Activated CD8-positive, alpha-beta memory T cell treated with anti-CD3 and anti-CD28 coated beads for 48 hours (primary cell): ENCODE measurements around the gene ELN.

Source experiments
- DNase-seq, 3 experiments: peaks; one replicate each; pipeline ENCODE4 v3.0.0-alpha.2; 2020; ENCODE audit warnings: low read depth in 2 of 3, low spot score in 2 of 3

ELN gene

GRCh38 chr7:74023092-74023536 is 4.9 kb upstream of the ELN start:
- DNase-seq: no peak

GRCh38 chr7:74023786-74024185 is 4.2 kb upstream of the ELN start:
- no peak for DNase-seq

DNA sequence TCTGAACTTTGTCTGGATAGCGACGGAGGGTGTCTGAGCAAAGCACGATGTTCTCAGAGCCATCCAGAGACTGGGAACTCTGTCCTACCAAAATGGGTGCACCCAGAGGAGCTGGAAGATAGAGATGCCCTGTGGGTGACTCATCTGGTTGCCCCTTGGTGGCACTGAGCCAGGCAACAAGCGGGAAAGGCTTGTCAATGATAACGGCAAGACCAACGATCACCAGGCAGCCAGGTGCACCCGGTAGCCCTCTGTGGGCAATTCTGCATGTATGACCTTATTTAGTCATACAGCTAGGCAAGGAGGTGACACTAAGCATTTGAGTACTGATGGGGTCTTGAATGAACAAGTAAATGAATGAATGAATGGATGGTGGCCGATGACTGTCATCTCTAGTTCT is 2.8 kb upstream of the ELN start:
- DNase-seq: no peak

DNA sequence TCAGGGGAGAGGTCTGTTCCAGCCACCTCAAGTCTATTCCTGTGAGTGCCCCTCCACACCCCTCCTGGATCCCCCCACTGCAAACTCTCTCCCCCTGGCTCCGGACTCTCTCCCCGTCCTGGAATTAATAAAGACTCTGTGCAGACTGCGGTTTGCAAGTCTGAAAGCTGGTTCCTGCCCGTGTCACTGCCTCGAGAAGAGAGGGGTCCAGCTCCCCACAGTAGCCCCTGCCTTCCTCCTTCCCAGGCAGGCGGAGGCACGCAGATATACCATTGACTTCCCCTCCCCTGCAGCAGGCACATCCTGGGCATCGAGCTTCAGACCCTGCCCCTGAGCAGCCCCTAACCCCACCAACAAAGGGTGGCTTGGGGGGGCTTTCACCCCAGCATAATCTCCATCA is 2.2 kb upstream of the ELN start:
- DNase-seq: no peak

DNA sequence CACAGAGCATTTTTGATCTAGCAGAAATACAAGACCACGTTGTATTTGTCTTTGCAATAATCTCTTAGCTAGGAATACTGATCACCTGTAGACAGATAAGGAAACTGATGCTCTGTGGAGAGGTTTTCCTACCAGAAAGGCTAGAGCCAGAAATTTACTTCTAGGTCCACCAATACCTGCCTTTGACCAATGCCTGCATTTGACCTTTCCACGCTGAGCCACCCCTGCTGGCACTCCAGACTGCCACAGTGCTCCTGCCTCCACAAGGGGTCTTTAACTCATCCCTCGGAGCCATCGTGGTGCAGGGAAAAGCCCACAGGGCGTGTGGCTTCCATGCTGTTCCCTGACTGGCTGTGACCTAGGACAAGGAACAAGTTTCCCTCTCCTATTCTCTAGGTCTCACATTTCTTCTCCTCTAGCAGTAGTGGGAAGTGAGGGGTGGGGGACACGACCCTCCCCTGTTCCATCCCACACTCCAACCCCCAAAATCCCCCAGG is 1.5 kb upstream of the ELN start:
- no peak for DNase-seq

DNA sequence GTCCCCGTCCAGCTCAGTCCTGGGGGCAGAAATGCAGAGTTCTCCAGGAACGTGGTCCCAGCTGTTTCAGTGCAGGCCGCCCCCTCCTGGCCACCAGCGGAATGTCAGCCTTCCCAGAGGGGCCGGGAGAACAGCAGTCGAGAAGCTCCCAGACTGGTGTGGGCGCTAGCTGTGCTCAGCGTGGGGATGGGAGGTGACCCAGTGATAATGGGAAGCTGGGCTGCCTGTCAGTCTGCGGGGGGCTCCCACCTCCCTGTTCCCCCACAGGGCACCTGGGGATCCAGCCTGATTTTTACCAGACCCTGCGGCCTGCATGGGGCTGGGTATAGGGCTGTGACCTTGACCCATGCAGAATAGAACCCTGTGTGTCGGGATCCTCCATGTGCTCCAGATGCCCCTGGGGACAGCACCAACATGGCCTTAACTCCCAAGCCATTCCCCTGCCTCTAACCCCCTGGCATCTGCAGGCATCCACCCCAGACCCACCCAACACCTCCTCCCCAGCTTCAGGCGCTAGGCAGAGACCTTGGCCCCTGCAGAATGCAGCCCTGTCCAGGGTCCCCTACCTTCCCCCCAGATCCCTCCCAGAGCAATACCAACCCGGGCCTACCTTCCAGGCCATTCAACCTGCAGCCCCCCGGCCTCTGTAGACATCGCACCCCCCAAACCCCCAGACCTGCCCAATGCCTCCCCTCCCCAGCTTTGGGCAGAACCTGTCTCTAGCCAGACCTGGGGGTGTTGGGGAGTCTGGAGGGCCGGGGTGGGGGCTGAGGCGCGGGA is 880 bp upstream of the ELN start:
- peak; percentile 23 to 57 (median 54) for DNase-seq

DNA sequence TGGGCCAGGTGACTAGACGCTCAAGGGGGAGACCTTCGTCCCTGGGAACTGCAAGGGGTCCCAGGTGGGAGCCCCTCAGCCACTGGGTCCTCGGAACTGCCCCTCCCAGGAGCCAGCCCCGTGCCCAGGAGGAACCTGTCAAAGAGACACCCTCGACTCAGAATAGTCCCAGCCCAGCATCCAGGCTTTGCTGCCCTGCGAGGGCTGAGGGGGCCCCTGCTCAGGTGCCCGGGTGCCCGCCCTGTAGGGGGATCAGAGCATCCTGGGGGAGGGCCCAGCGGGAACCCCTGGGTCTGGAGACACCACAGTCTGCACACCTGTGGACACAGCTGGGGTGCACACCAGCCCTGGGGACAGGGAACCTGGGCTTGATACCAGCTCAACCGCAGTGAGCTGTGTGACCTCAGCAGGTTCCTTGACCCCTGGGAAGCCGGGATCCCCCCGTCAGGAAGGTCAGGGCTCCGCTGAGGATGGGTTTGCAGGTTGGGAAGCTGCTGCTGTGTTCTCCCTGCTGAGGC is 407 bp downstream of the ELN start:
- no peak for DNase-seq

GRCh38 chr7:74029089-74029785 is 1.3 kb downstream of the ELN start:
- DNase-seq: no peak

DNA sequence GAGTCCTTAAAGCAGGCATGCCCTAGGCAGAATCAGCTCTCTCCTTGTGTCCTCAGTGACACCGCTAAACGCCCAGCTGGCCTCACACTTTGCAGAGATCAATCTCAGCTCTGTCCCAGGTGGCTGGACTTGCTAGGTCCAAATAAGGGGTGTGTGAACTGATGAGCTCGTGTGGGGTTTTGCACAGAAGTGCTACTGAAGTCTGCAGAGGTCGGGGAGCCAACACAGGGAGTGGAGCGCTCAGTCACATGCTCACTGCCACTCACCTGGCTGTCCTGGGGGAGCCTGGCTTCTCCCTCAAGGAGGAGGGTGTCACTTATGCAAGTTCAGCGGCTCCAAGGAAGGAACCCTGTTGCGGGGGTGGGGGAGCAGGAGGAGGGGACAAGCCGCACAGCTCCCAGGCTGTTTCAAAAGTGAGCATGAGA is 2.0 kb downstream of the ELN start:
- no peak for DNase-seq

GRCh38 chr7:74030861-74031260 is 2.9 kb downstream of the ELN start:
- DNase-seq: no peak

GRCh38 chr7:74031403-74032190 is 3.6 kb downstream of the ELN start:
- DNase-seq: no peak

DNA sequence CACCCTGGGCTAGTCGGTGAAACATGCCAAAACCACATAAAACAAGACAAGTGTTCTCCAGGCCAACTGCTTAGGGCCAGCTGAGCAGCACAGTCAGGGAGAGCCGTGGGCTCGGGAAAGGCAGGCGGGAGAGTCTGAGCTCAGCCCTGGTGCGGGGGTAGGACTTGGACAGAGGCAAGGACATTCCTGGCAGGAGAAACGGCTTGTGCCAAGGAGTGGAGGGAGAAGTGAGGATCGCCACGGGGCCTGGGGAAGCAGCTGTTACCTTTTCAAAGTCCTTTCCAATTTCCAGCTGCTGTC is 4.2 kb downstream of the ELN start:
- DNase-seq: no peak

DNA sequence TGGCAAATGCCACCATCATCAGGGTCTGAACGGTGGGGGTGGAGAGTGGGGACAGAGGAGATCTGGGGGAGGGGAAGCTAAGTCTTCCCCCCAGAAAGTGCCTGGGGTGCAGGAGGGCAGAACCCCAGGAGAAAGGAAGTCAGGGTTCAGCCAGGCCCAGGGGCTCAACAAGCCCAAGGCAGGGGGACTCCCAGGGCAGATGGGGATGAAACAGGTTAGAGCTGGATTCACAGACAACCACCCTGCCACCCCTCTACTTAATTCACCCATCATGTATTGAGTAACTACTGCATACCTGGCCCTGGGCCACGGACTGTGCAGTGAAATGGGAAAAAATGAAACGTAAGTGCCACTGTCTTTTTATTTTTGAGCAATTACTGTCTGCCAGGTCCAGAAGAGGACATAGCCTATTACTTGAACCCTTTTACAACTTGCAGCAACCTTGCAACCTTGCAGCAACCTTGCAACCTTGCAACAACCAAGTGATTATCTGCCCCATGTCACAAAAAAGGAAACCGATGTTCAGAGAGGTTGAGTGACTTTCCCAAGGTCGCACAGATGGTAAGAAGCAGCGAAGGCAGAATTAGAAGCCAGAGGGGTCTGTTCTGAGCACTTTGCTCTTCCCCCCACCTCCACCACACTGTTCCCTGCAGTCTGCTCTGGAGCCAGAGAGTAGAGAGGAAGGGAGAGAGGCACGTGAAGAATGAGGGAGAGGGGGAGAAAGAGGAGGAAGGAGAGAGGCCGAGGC is 4.8 kb downstream of the ELN start:
- DNase-seq: no peak

- DNase-seq: no peak
These were observed 5.7 kb downstream of the ELN start for GRCh38 chr7:74033372-74034311.

- DNase-seq: no peak
These were observed 9.6 kb downstream of the ELN start for GRCh38 chr7:74037609-74038008.

- DNase-seq: no peak
These were observed 10.4 kb downstream of the ELN start for GRCh38 chr7:74038194-74038961.

DNA sequence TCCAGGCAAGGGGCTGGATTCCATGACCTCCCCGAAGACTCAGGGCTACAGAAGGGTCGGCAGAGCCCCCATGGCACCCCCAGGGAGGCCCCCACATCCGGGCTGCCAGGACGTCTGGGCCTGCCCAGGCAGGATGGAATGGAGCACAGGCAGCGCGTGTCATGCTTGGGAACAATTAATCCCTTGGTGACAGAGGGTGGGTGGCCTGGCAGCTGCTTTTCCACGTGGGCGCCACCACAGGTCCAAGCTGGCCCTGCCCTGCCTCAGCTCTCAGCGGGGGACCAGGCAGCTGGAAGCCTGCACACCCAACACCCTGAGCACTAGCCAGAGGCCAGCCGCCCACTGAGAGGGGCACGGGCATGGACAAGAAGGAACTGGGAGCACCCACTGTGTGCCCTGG is 11.4 kb downstream of the ELN start:
- no peak for DNase-seq

DNA sequence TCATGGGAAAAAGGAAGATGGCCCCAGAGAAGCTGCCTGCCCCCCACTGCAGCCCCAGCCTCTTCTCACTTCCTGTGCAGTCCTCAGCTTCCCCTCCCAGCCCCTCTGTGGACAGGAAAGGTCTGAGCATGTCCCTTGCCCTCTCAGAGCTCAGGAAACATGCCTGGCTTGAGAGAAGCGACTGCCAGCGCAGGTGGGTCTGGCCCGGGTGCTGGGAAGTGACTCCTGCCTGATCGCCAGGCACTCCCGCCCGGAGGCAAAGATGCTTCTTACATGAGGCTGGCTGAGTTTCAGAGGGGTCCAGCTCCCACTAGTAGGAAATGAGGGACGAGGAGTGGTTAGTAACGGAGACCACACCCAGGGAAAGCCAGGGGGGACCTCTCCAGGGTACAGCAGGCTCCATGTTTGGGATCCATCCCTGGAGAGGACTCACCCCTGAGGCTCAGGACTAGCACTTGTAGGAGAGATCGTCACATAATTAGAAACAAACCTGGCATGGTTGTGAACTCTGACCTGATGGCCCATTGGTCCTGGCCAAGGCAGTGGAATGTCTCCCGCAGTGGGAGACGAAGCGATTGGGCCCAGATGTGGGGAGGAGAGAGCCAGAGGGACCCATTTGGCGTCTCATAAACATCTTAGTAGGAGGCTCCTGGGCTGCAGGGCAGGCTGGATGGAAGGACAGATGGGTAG is 12.3 kb downstream of the ELN start:
- DNase-seq: no peak
